ENCODE data around the gene PRPH.
"Not testable (repeated sequence)": the region's sequence is repeated elsewhere in the genome, so short reads cannot be mapped to it uniquely, and the experiment has no call there.

Gene PRPH

GRCh38 chr12:49295082-49295936 lies at the start of gene PRPH:
PRPH (plus strand) TSS chr12:49295147; CDS start chr12:49295201, 54 bp downstream.
- no peak for DNase-seq

- DNase-seq: no peak
Measured at GRCh38 chr12:49251357-49251756, 43.6 kb upstream of the PRPH start.

- no peak for DNase-seq
Measured at GRCh38 chr12:49253033-49253623, 41.8 kb upstream of the PRPH start.

GRCh38 chr12:49255456-49255855 lies 39.5 kb upstream of the PRPH start:
- DNase-seq: not testable (repeated sequence)

GRCh38 chr12:49255857-49256637 lies 38.9 kb upstream of the PRPH start:
- no peak for DNase-seq

GRCh38 chr12:49257508-49258184 lies 37.3 kb upstream of the PRPH start:
- DNase-seq: not testable (repeated sequence)

- DNase-seq: no peak
Measured at GRCh38 chr12:49259452-49259851, 35.5 kb upstream of the PRPH start.

GRCh38 chr12:49260166-49260565 lies 34.8 kb upstream of the PRPH start:
- no peak for DNase-seq

- DNase-seq: no peak
Measured at GRCh38 chr12:49260571-49261363, 34.2 kb upstream of the PRPH start.

GRCh38 chr12:49261721-49262120 lies 33.2 kb upstream of the PRPH start:
- no peak for DNase-seq

GRCh38 chr12:49263400-49263763 lies 31.6 kb upstream of the PRPH start:
- DNase-seq: no peak

- DNase-seq: peak; percentile 55
Measured at GRCh38 chr12:49264466-49264872, 30.5 kb upstream of the PRPH start.

GRCh38 chr12:49264873-49265792 lies 29.8 kb upstream of the PRPH start, which contains the start of gene TUBA1C:
TUBA1C (plus strand) TSS chr12:49265082; CDS start chr12:49265182, 100 bp downstream.
- DNase-seq: peak; percentile 90

GRCh38 chr12:49269191-49269590 lies 25.8 kb upstream of the PRPH start:
- DNase-seq: not testable (repeated sequence)

GRCh38 chr12:49272790-49273725 lies 21.9 kb upstream of the PRPH start:
- DNase-seq: no peak

- no peak for DNase-seq
Measured at GRCh38 chr12:49273726-49274395, 21.1 kb upstream of the PRPH start.

- no peak for DNase-seq
Measured at GRCh38 chr12:49274396-49275069, 20.4 kb upstream of the PRPH start.
